ENCODE data around the gene NTM.

DNA sequence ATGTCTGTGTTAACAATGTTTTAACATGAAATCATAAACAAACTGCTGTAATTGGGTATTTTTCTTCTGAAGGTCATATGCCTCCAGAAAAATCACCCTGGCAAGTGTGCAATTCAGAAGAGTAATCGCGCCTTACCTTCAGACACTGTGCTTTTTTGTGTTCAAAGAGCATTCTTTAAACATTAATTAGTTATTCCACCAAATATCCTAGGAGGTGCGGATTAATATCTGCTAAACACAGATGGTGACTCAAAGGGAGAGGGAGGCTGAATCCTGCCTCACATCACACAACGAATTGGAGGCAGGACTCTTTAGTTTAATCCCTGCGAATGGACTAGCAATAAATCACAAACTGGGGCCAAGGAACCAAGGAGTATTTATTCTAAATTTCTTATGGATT, 213.0 kb downstream of the NTM start:
- TF ChIP-seq, protein P1, sequence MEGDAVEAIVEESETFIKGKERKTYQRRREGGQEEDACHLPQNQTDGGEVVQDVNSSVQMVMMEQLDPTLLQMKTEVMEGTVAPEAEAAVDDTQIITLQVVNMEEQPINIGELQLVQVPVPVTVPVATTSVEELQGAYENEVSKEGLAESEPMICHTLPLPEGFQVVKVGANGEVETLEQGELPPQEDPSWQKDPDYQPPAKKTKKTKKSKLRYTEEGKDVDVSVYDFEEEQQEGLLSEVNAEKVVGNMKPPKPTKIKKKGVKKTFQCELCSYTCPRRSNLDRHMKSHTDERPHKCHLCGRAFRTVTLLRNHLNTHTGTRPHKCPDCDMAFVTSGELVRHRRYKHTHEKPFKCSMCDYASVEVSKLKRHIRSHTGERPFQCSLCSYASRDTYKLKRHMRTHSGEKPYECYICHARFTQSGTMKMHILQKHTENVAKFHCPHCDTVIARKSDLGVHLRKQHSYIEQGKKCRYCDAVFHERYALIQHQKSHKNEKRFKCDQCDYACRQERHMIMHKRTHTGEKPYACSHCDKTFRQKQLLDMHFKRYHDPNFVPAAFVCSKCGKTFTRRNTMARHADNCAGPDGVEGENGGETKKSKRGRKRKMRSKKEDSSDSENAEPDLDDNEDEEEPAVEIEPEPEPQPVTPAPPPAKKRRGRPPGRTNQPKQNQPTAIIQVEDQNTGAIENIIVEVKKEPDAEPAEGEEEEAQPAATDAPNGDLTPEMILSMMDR (IDR thresholded peaks at IDR 0.05): no peak
- TF ChIP-seq ZFX (IDR thresholded peaks at IDR 0.05; ENCODE audit: borderline replicate concordance): no peak
